BE2C (cell line): Measurements from ENCODE around the gene SSU72.
A peak's percentile ranks its signal among the peaks of the same experiment; 100 is the strongest.

Experiments
- DNase-seq: peaks from one replicate; pipeline ENCODE4 v3.0.0-alpha.2; 2020
- H3K27me3 ChIP-seq: fragments of 250-450 bp; sonication (Bioruptor Pico); 2 replicates; pipeline ENCODE4 v1.5.1; 2020; ENCODE audit warnings: mild to moderate bottlenecking
- H3K36me3 ChIP-seq: fragments of 250-450 bp; sonication (Bioruptor Pico); 2 replicates; pipeline ENCODE4 v1.5.1; 2020; ENCODE audit warnings: mild to moderate bottlenecking
- H3K4me1 ChIP-seq: fragments of 250-450 bp; sonication (Bioruptor Pico); 2 replicates; pipeline ENCODE4 v1.5.1; 2020
- H3K4me3 ChIP-seq: 2 replicates; pipeline ENCODE4 v1.5.1; 2011; ENCODE audit warnings: low read depth, low read length
- H3K9me3 ChIP-seq: fragments of 250-450 bp; sonication (Bioruptor Pico); 2 replicates; pipeline ENCODE4 v1.5.1; 2020
- TF ChIP-seq, protein P1 (sequence below): IDR thresholded peaks from 2 replicates; pipeline ENCODE4 v1.5.1; 2012; ENCODE audit warnings: mild to moderate bottlenecking, low read depth, low read length

SSU72 gene

DNA sequence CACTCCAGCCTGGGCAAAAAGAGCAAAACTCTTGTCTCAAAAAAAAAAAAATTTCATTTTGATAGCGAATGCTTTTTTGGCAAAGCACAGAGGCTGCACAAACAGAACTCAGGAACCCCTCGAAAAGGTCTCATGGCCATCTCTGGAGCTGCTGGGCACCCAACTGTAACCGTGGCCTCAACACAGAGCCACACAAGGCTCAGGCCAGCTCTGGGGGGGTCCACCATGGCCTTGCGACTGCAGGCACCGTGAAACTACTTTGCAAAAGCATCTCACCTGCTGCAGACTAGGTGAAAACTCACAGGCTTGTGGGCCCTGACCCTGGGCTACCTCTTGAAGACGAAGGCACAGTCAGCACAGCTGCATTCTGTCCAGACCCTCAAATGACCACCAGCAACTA lies 18.2 kb downstream of the SSU72 start:
- H3K27me3 ChIP-seq: no peaks in the 10 kb centered on the region
- no peaks in the 10 kb centered on the region for H3K9me3 ChIP-seq
- TF ChIP-seq, protein P1, sequence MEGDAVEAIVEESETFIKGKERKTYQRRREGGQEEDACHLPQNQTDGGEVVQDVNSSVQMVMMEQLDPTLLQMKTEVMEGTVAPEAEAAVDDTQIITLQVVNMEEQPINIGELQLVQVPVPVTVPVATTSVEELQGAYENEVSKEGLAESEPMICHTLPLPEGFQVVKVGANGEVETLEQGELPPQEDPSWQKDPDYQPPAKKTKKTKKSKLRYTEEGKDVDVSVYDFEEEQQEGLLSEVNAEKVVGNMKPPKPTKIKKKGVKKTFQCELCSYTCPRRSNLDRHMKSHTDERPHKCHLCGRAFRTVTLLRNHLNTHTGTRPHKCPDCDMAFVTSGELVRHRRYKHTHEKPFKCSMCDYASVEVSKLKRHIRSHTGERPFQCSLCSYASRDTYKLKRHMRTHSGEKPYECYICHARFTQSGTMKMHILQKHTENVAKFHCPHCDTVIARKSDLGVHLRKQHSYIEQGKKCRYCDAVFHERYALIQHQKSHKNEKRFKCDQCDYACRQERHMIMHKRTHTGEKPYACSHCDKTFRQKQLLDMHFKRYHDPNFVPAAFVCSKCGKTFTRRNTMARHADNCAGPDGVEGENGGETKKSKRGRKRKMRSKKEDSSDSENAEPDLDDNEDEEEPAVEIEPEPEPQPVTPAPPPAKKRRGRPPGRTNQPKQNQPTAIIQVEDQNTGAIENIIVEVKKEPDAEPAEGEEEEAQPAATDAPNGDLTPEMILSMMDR: no peak
- peaks cover 7% of the 10 kb centered on the region for H3K4me1 ChIP-seq
- no peak for DNase-seq
- peaks cover 24% of the 10 kb centered on the region for H3K36me3 ChIP-seq
- H3K4me3 ChIP-seq: no peak overlapping the region

DNA sequence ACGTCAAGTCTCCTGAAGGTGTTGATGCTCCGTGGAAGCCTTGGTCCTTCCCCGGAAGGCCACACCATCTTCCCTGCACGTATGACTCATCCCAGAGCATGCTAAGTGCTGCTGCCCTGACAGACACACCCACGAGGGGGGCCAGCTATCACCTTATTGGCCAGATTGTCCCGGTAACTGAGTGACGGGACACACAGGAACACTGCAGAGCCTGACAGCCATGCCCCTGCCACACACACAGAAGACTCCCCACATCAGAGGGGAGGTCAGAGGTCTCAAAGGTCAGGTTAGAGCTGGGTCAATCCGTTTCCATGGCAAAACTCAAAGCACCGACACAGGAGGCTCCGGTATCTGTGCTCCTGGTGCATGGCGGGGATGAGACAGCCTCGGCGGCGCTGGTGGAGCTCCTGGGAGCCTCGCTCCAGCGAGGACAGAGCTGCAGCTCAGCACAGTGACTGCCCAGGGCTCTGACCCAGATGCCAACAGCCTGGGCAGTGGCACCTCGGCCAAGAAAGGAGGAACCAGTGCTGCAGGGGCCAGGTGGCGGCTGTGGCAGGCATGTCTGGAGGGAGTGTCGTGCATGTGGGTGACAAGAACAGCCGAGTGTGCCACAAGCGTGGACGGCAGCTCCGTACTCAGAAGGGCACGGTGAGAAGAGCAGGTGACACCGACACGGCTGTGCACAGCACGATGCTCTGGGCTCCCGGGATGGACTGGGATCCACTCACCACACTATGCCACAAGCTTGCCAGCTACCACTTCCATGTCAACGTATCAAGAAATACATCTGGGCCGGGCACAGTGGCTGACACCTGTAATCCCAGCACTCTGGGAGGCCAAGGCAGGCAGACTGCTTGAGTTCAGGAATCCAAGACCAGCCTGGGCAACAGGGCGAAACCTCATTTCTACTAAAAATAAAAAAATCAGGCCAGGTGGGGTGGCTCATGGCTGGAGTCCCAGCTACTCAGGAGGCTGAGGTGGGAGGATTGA lies 19.4 kb downstream of the SSU72 start:
- TF ChIP-seq, protein P1: no peak
- Histone ChIP-seq H3K27me3 (no peaks in the 10 kb centered on the region), H3K4me3 (peak overlapping the region; percentile 23), H3K36me3 (peaks cover 13% of the 10 kb centered on the region), H3K9me3 (no peaks in the 10 kb centered on the region), H3K4me1 (peaks cover 7% of the 10 kb centered on the region)
- DNase-seq: peak; percentile 87

DNA sequence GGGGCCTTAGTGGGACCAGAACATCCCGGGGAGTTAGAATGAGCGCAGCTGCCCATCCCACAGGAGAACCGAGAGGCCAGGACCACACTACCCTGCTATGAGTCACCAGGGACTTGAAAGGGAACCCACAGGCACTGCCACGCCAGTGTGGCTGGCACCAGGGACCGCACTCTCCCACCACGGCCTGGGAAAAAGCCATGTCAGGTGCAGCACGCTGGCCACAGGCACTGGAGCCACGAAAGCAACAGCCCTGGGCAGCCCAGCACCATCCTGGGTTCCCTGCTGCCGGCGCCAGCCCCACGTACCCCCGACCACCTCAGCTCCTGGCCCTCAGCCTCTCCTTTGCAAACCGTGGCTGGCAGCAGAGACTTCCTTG lies 20.1 kb downstream of the SSU72 start:
- H3K4me1 ChIP-seq: peaks cover 7% of the 10 kb centered on the region
- no peaks in the 10 kb centered on the region for H3K27me3 ChIP-seq
- no peaks in the 10 kb centered on the region for H3K9me3 ChIP-seq
- no peak for DNase-seq
- no peak overlapping the region for H3K4me3 ChIP-seq
- TF ChIP-seq, protein P1: no peak
- H3K36me3 ChIP-seq: peaks cover 8% of the 10 kb centered on the region

DNA sequence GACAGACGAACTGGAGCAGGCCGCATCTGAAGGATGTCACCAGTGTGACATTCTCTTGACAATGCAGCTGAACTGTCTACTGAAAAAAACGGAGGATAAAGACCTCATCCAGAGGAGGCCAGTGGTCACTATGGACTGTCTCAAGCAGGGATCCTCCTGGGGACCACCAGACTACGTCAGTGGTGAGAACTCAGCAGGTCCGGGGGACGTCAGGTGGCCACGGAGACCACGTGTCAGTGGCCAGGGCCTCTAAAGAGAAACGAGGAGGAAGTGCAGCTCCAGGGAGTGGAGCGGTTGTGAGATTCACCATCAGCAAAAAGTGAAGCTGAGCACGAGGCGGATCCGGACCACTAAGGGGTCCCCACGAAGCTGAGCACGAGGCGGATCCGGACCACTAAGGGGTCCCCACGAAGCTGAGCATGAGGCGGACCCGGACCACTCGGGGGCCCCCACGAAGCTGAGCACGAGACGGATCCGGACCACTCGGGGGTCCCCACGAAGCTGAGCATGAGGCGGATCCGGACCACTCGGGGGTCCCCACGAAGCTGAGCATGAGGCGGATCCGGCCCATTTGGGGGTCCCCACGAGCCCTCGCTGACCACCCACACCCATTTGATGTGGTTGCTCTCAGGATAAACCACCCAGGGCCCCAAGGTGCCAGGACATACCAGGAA lies 20.7 kb downstream of the SSU72 start:
- Histone ChIP-seq H3K9me3 (no peaks in the 10 kb centered on the region), H3K36me3 (peaks cover 5% of the 10 kb centered on the region), H3K4me3 (no peak overlapping the region), H3K27me3 (no peaks in the 10 kb centered on the region), H3K4me1 (peaks cover 7% of the 10 kb centered on the region)
- TF ChIP-seq, protein P1: no peak
- no peak for DNase-seq

DNA sequence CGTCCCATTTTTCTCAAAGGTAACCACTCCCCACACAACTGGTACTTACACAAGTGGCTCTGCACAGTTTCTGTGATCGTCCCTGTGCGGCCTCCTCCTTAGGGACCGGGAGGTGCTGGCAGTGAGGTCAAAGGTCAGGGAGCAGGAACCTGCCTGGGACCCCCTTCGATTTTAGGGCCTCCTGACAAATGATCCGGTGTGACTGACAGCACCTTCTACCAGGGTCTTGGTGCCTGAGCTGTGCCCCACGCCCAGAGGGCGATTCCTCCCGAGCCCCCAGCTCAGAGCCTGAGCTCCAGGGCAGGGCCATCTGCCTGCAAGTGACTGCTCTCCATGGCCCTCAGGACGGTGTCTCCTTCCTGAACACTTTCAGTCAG lies 22.4 kb downstream of the SSU72 start:
- H3K9me3 ChIP-seq: no peaks in the 10 kb centered on the region
- TF ChIP-seq, protein P1: no peak
- no peaks in the 10 kb centered on the region for H3K27me3 ChIP-seq
- H3K4me3 ChIP-seq: no peak overlapping the region
- peak; percentile 11 for DNase-seq
- H3K36me3 ChIP-seq: peaks cover 5% of the 10 kb centered on the region
- H3K4me1 ChIP-seq: peaks cover 7% of the 10 kb centered on the region
